Measurements from ENCODE around the gene NKD1.

NKD1 gene

GRCh38 chr16:50614955-50615724 is 66.9 kb downstream of the NKD1 start:
- TF ChIP-seq, protein P1, sequence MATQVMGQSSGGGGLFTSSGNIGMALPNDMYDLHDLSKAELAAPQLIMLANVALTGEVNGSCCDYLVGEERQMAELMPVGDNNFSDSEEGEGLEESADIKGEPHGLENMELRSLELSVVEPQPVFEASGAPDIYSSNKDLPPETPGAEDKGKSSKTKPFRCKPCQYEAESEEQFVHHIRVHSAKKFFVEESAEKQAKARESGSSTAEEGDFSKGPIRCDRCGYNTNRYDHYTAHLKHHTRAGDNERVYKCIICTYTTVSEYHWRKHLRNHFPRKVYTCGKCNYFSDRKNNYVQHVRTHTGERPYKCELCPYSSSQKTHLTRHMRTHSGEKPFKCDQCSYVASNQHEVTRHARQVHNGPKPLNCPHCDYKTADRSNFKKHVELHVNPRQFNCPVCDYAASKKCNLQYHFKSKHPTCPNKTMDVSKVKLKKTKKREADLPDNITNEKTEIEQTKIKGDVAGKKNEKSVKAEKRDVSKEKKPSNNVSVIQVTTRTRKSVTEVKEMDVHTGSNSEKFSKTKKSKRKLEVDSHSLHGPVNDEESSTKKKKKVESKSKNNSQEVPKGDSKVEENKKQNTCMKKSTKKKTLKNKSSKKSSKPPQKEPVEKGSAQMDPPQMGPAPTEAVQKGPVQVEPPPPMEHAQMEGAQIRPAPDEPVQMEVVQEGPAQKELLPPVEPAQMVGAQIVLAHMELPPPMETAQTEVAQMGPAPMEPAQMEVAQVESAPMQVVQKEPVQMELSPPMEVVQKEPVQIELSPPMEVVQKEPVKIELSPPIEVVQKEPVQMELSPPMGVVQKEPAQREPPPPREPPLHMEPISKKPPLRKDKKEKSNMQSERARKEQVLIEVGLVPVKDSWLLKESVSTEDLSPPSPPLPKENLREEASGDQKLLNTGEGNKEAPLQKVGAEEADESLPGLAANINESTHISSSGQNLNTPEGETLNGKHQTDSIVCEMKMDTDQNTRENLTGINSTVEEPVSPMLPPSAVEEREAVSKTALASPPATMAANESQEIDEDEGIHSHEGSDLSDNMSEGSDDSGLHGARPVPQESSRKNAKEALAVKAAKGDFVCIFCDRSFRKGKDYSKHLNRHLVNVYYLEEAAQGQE (IDR thresholded peaks at IDR 0.05; ENCODE audit: insufficient read depth in 1 of 2, low read depth in 2 of 2, low read length in 2 of 2), result no peak
- TF ChIP-seq SIN3A (IDR thresholded peaks at IDR 0.05; ENCODE audit: borderline replicate concordance, insufficient read depth, low read length), result no peak
- TF ChIP-seq TAF1 (IDR thresholded peaks at IDR 0.05; ENCODE audit: borderline replicate concordance, insufficient read depth, low read length), result no peak
- no peak for TF ChIP-seq FOXP2 (optimal IDR thresholded peaks at IDR 0.05; ENCODE audit: borderline replicate concordance, extremely low read depth, extremely low read length, insufficient read depth)
- TF ChIP-seq POLR2AphosphoS5 (IDR thresholded peaks at IDR 0.05; ENCODE audit: low read depth, low read length), result no peak

GRCh38 chr16:50615891-50616290 is 67.7 kb downstream of the NKD1 start:
- TF ChIP-seq FOXP2 (optimal IDR thresholded peaks at IDR 0.05; ENCODE audit: borderline replicate concordance, extremely low read depth, extremely low read length, insufficient read depth) (no peak), POLR2AphosphoS5 (IDR thresholded peaks at IDR 0.05; ENCODE audit: low read depth, low read length) (no peak), TAF1 (IDR thresholded peaks at IDR 0.05; ENCODE audit: borderline replicate concordance, insufficient read depth, low read length) (no peak), SIN3A (IDR thresholded peaks at IDR 0.05; ENCODE audit: borderline replicate concordance, insufficient read depth, low read length) (no peak)
- TF ChIP-seq, protein P1 (IDR thresholded peaks at IDR 0.05; ENCODE audit: insufficient read depth in 1 of 2, low read depth in 2 of 2, low read length in 2 of 2), result no peak

- TF ChIP-seq POLR2AphosphoS5 (IDR thresholded peaks at IDR 0.05; ENCODE audit: low read depth, low read length) (no peak), TAF1 (IDR thresholded peaks at IDR 0.05; ENCODE audit: borderline replicate concordance, insufficient read depth, low read length) (no peak), SIN3A (IDR thresholded peaks at IDR 0.05; ENCODE audit: borderline replicate concordance, insufficient read depth, low read length) (no peak), FOXP2 (optimal IDR thresholded peaks at IDR 0.05; ENCODE audit: borderline replicate concordance, extremely low read depth, extremely low read length, insufficient read depth) (no peak)
- TF ChIP-seq, protein P1 (IDR thresholded peaks at IDR 0.05; ENCODE audit: insufficient read depth in 1 of 2, low read depth in 2 of 2, low read length in 2 of 2), result no peak
Measured at GRCh38 chr16:50616386-50616785, 68.2 kb downstream of the NKD1 start.

GRCh38 chr16:50616883-50617645 is 68.9 kb downstream of the NKD1 start:
- TF ChIP-seq, protein P1 (IDR thresholded peaks at IDR 0.05; ENCODE audit: insufficient read depth in 1 of 2, low read depth in 2 of 2, low read length in 2 of 2), result no peak
- no peak for TF ChIP-seq FOXP2 (optimal IDR thresholded peaks at IDR 0.05; ENCODE audit: borderline replicate concordance, extremely low read depth, extremely low read length, insufficient read depth)
